ENCODE data around the gene DCTPP1.
"Not testable (repeated sequence)": the region's sequence is repeated elsewhere in the genome, so short reads cannot be mapped to it uniquely, and the experiment has no call there.

- TF ChIP-seq, protein P1, sequence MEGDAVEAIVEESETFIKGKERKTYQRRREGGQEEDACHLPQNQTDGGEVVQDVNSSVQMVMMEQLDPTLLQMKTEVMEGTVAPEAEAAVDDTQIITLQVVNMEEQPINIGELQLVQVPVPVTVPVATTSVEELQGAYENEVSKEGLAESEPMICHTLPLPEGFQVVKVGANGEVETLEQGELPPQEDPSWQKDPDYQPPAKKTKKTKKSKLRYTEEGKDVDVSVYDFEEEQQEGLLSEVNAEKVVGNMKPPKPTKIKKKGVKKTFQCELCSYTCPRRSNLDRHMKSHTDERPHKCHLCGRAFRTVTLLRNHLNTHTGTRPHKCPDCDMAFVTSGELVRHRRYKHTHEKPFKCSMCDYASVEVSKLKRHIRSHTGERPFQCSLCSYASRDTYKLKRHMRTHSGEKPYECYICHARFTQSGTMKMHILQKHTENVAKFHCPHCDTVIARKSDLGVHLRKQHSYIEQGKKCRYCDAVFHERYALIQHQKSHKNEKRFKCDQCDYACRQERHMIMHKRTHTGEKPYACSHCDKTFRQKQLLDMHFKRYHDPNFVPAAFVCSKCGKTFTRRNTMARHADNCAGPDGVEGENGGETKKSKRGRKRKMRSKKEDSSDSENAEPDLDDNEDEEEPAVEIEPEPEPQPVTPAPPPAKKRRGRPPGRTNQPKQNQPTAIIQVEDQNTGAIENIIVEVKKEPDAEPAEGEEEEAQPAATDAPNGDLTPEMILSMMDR (conservative IDR thresholded peaks at IDR 0.05) = not testable (repeated sequence)
- not testable (repeated sequence) for TF ChIP-seq EZH2 (IDR thresholded peaks at IDR 0.05; ENCODE audit: low read depth)
Measured at GRCh38 chr16:30477773-30478172, 47.9 kb upstream of the DCTPP1 start.

All from PC-9 (cell line).